Stomach (tissue), 9 donors: ENCODE data around the gene SHE. TPM values are rescaled to one million over a fixed set of nuclear protein-coding genes. Genes with fewer than 3 reads are reported as not detected.

Experiments
- DNase-seq, 2 donors: peaks; one replicate each; pipeline versions ENCODE4 v3.0.0 to v3.0.0-alpha.2; 2013 to 2019
- H3K27ac ChIP-seq, 5 donors: fragments of 200-600 bp in 4 of 5; sonication (generic) in 4 of 5; one replicate each; pipeline ENCODE4 v1.5.1; 2013 to 2019; ENCODE audit warnings: mild to moderate bottlenecking in 1 of 5, moderate library complexity in 1 of 5
- H3K27me3 ChIP-seq, 3 donors: fragments of 200-600 bp; sonication (generic); one replicate each; pipeline ENCODE4 v1.5.1; 2017 to 2019; ENCODE audit warnings: mixed run types in 1 of 3
- H3K36me3 ChIP-seq, 4 donors: fragments of 200-600 bp; sonication (generic); 1 replicate in 3 of 4; 2 replicates in 1 of 4; pipeline ENCODE4 v1.5.1; 2016 to 2019
- H3K4me1 ChIP-seq, 4 donors: fragments of 200-600 bp; sonication (generic); one replicate each; pipeline ENCODE4 v1.5.1; 2016 to 2019
- H3K4me3 ChIP-seq, 4 donors: fragments of 200-600 bp; sonication (generic) in 3 of 4; one replicate each; pipeline ENCODE4 v1.5.1; 2016 to 2019; ENCODE audit warnings: mild to moderate bottlenecking in 1 of 4
- H3K9me3 ChIP-seq, 4 donors: fragments of 200-600 bp; sonication (generic); one replicate each; pipeline ENCODE4 v1.5.1; 2016 to 2019
- CTCF ChIP-seq, 7 experiments: fragments of 450-650 bp in 4 of 7; fragments of 200-600 bp in 3 of 7; sonication (generic) in 3 of 7; IDR thresholded peaks; one replicate each; pipeline ENCODE4 v1.5.1; 2016 to 2019; ENCODE audit warnings: antibody characterized with exemption in 7 of 7, control low read depth in 2 of 7, mild to moderate bottlenecking in 1 of 7
- EP300 ChIP-seq: sonication (generic); formaldehyde crosslinking; IDR thresholded peaks from one replicate; pipeline ENCODE4 v1.6.1; 2017; ENCODE audit warnings: antibody characterized with exemption
- POLR2A ChIP-seq, 4 donors: fragments of 450-650 bp; IDR thresholded peaks; one replicate each; pipeline ENCODE4 v1.6.1; 2016; ENCODE audit warnings: antibody characterized with exemption in 4 of 4, control low read depth in 2 of 4, mild to moderate bottlenecking in 1 of 4, moderate library complexity in 1 of 4
- POLR2AphosphoS5 ChIP-seq, 3 donors: sonication (generic); formaldehyde crosslinking; IDR thresholded peaks; one replicate each; pipeline ENCODE4 v1.6.1; 2016; ENCODE audit warnings: antibody characterized with exemption in 3 of 3
- WGBS, 5 donors: extraction: QIAGEN DNeasy Blood & Tissue Kit in 3 of 5; methylation state at CpG; one replicate each; pipeline versions ENCODE4 v1.1.5 to v1.1.7; 2013 to 2018; 5-methylcytosine and 5-hydroxymethylcytosine counted together
- intact Hi-C: fragments of 100-400 bp; cut with DNase I; formaldehyde crosslinking; loops from one replicate; pipeline ENCODE4 v1.15.1; 2023; ENCODE audit warnings: low total_unique reads
- polyA plus RNA-seq, 3 donors: library from polyadenylated mRNA; stranded (reverse); fragments of 200-250 nt; gene quantifications; one replicate each; pipeline ENCODE4 v1.2.3, GENCODE V29; 2013
- total RNA-seq, 5 donors: library from RNA; depleted of rRNA; stranded (reverse); fragments of >200 nt; gene quantifications; one replicate each; pipeline versions ENCODE4 v1.1.0 to v1.2.3, GENCODE V29; 2014 to 2016
- donor health status: healthy with polysubstance abuse.
- donor health status: Bipolar disorder and iron deficiency.
- donor health status: healthy.

The SHE gene
- total and polyA plus RNA-seq, 8 donors = 0.87 to 13.8 (median 4.5) TPM

GRCh38 chr1:154478013-154478412 lies 24.2 kb downstream of the SHE start:
- 76 to 88% (median 86%) methylated on average over 8 of the region's 8 CpGs for WGBS, 5 donors
- Histone ChIP-seq H3K4me1 (peaks cover 0 to 33% (median 7%) of the 10 kb centered on the region in 4 donors), H3K27ac (no peak overlapping the region), H3K27me3 (no peaks in the 10 kb centered on the region), H3K4me3 (no peak overlapping the region), H3K9me3 (no peaks in the 10 kb centered on the region), H3K36me3 (no peaks in the 10 kb centered on the region)
- no peak for DNase-seq
- intact Hi-C loops = no loop called here
- no peak for TF ChIP-seq POLR2A (IDR thresholded peaks at IDR 0.05)
- no peak for TF ChIP-seq CTCF (IDR thresholded peaks at IDR 0.05)
- TF ChIP-seq EP300 = no peak
- no peak for TF ChIP-seq POLR2AphosphoS5 (IDR thresholded peaks at IDR 0.05)

- no peak for DNase-seq
- intact Hi-C loops = no loop called here
- TF ChIP-seq POLR2A (IDR thresholded peaks at IDR 0.05) = no peak
- TF ChIP-seq CTCF (IDR thresholded peaks at IDR 0.05) = no peak
- TF ChIP-seq POLR2AphosphoS5 (IDR thresholded peaks at IDR 0.05) = no peak
- no peak for TF ChIP-seq EP300
- WGBS, 5 donors = 88 to 100% (median 100%) methylated on average over 1 of the region's 1 CpG
- Histone ChIP-seq H3K4me3 (no peak overlapping the region), H3K36me3 (no peaks in the 10 kb centered on the region), H3K27ac (no peak overlapping the region), H3K27me3 (no peaks in the 10 kb centered on the region), H3K4me1 (peaks cover 0 to 33% (median 7%) of the 10 kb centered on the region in 4 donors), H3K9me3 (no peaks in the 10 kb centered on the region)
Measured at GRCh38 chr1:154476791-154477190, 25.4 kb downstream of the SHE start.

- Histone ChIP-seq H3K4me3 (no peak overlapping the region), H3K4me1 (peaks cover 0 to 27% (median 6%) of the 10 kb centered on the region in 4 donors), H3K27me3 (no peaks in the 10 kb centered on the region), H3K27ac (no peak overlapping the region), H3K36me3 (peaks cover 0 to 2% (median 0%) of the 10 kb centered on the region in 4 donors), H3K9me3 (no peaks in the 10 kb centered on the region)
- WGBS, 5 donors = 20 to 39% (median 26%) methylated on average over 3 of the region's 3 CpGs
- intact Hi-C loops = no loop called here
- TF ChIP-seq POLR2AphosphoS5 (IDR thresholded peaks at IDR 0.05) (peak in 2 of 3 donors; percentile 5 to 58), POLR2A (IDR thresholded peaks at IDR 0.05) (no peak), EP300 (no peak), CTCF (IDR thresholded peaks at IDR 0.05) (no peak)
- peak; percentile 68 to 79 for DNase-seq
Measured at GRCh38 chr1:154474802-154475201, 27.4 kb downstream of the SHE start.

- DNase-seq = no peak
- peaks cover 0 to 29% (median 12%) of the 10 kb centered on the region in 4 donors for H3K4me1 ChIP-seq
- H3K9me3 ChIP-seq = no peaks in the 10 kb centered on the region
- no peak overlapping the region for H3K4me3 ChIP-seq
- H3K27ac ChIP-seq = no peak overlapping the region
- no peak for TF ChIP-seq POLR2AphosphoS5 (IDR thresholded peaks at IDR 0.05)
- WGBS, 5 donors = 90 to 93% (median 91%) methylated on average over 2 of the region's 2 CpGs
- no peaks in the 10 kb centered on the region for H3K27me3 ChIP-seq
- peaks cover 0 to 14% (median 10%) of the 10 kb centered on the region in 4 donors for H3K36me3 ChIP-seq
- intact Hi-C loops = no loop called here
Measured at GRCh38 chr1:154471304-154471703, 30.9 kb downstream of the SHE start.

- Histone ChIP-seq H3K36me3 (peaks cover 9 to 24% (median 22%) of the 10 kb centered on the region in 4 donors), H3K4me1 (peaks cover 0 to 39% (median 12%) of the 10 kb centered on the region in 4 donors), H3K27me3 (no peaks in the 10 kb centered on the region), H3K9me3 (no peaks in the 10 kb centered on the region), H3K27ac (no peak overlapping the region), H3K4me3 (no peak overlapping the region)
- 76 to 85% (median 78%) methylated on average over 10 of the region's 10 CpGs for WGBS, 5 donors
- no peak for TF ChIP-seq POLR2AphosphoS5 (IDR thresholded peaks at IDR 0.05)
- no peak for TF ChIP-seq EP300
- no peak for TF ChIP-seq CTCF (IDR thresholded peaks at IDR 0.05)
- TF ChIP-seq POLR2A (IDR thresholded peaks at IDR 0.05) = no peak
- no peak for DNase-seq
- intact Hi-C loops = loop anchor here (10.0 kb wide), 1 partner anchor 65 kb away; the partner anchor contains the start of gene IL6R
Measured at GRCh38 chr1:154469844-154470560, 32.2 kb downstream of the SHE start.
